Esophagus squamous epithelium (tissue), 5 donors: ENCODE measurements around the gene HYCC1. TPM values are rescaled to one million over a fixed set of nuclear protein-coding genes. Genes with fewer than 3 reads are reported as not detected.

ENCODE experiments used
- DNase-seq: peaks from one replicate; lab custom pipeline; 2025; lab: John Stamatoyannopoulos, UW
- H3K27ac ChIP-seq, 4 donors: fragments of 200-600 bp; sonication (generic); one replicate each; pipeline ENCODE4 v1.5.1; 2016 to 2019; ENCODE audit warnings: mild to moderate bottlenecking in 1 of 4
- H3K27me3 ChIP-seq, 4 donors: fragments of 200-600 bp; sonication (generic); 1 replicate in 3 of 4; 2 replicates in 1 of 4; pipeline versions ENCODE4 v1.5.1 to v1.6.0; 2017 to 2021; ENCODE audit warnings: antibody characterized with exemption in 1 of 4
- H3K36me3 ChIP-seq, 3 donors: fragments of 200-600 bp; sonication (generic); one replicate each; pipeline ENCODE4 v1.5.1; 2016 to 2019
- H3K4me1 ChIP-seq, 3 donors: fragments of 200-600 bp; sonication (generic); one replicate each; pipeline ENCODE4 v1.5.1; 2017 to 2019
- H3K4me3 ChIP-seq, 4 donors: fragments of 200-600 bp; sonication (generic); 1 replicate in 3 of 4; 2 replicates in 1 of 4; pipeline ENCODE4 v1.5.1; 2016 to 2019; ENCODE audit warnings: mild to moderate bottlenecking in 2 of 4, moderate library complexity in 1 of 4
- H3K9me3 ChIP-seq, 3 donors: fragments of 200-600 bp; sonication (generic); one replicate each; pipeline ENCODE4 v1.5.1; 2016 to 2019
- CTCF ChIP-seq, 6 experiments: fragments of 450-650 bp in 4 of 6; fragments of 200-600 bp in 2 of 6; sonication (generic) in 2 of 6; IDR thresholded peaks; one replicate each; pipeline ENCODE4 v1.5.1; 2016 to 2019; ENCODE audit warnings: antibody characterized with exemption in 6 of 6, mild to moderate bottlenecking in 4 of 6, moderate library complexity in 4 of 6
- POLR2A ChIP-seq, 4 donors: fragments of 450-650 bp; IDR thresholded peaks; one replicate each; pipeline ENCODE4 v1.6.1; 2017; ENCODE audit warnings: antibody characterized with exemption in 4 of 4, mild to moderate bottlenecking in 4 of 4, moderate library complexity in 3 of 4
- WGBS, 2 donors: methylation state at CpG; one replicate each; pipeline ENCODE4 v1.1.5; 2018; 5-methylcytosine and 5-hydroxymethylcytosine counted together
- intact Hi-C: fragments of 100-400 bp; cut with DNase I; formaldehyde crosslinking; loops from one replicate; pipeline ENCODE4 v1.15.0; 2022
- total RNA-seq, 4 donors: library from RNA; depleted of rRNA; stranded (reverse); fragments of >200 nt; gene quantifications; one replicate each; pipeline ENCODE4 v1.1.0, GENCODE V29; 2016
- donor health status: DM: yes; HTN: yes; CAD: no.

The HYCC1 gene
- total RNA-seq, 4 donors from 2014 or later, result 19.8 to 51.2 (median 34.1) TPM

GRCh38 chr7:22995011-22995410, 18.9 kb downstream of the HYCC1 start:
- intact Hi-C loops, result no loop called here
- no peak overlapping the region for H3K4me3 ChIP-seq
- DNase-seq, result no peak
- no peaks in the 10 kb centered on the region for H3K9me3 ChIP-seq
- H3K4me1 ChIP-seq, result peaks cover 0 to 7% (median 3%) of the 10 kb centered on the region in 3 donors
- no peaks in the 10 kb centered on the region for H3K36me3 ChIP-seq
- H3K27ac ChIP-seq, result no peak overlapping the region
- TF ChIP-seq POLR2A (IDR thresholded peaks at IDR 0.05) (no peak), CTCF (IDR thresholded peaks at IDR 0.05) (no peak)
- 92 to 94% methylated on average over 2 of the region's 2 CpGs for WGBS, 2 donors
- no peaks in the 10 kb centered on the region for H3K27me3 ChIP-seq

- Histone ChIP-seq H3K27ac (no peak overlapping the region), H3K27me3 (no peaks in the 10 kb centered on the region), H3K9me3 (no peaks in the 10 kb centered on the region), H3K36me3 (peaks cover 0 to 3% (median 0%) of the 10 kb centered on the region in 3 donors), H3K4me1 (peaks cover 0 to 4% (median 0%) of the 10 kb centered on the region in 3 donors), H3K4me3 (no peak overlapping the region)
- no peak for DNase-seq
- TF ChIP-seq POLR2A (IDR thresholded peaks at IDR 0.05) (no peak), CTCF (IDR thresholded peaks at IDR 0.05) (no peak)
- 72 to 76% methylated on average over 3 of the region's 3 CpGs for WGBS, 2 donors
- intact Hi-C loops, result no loop called here
Measured at GRCh38 chr7:22992874-22993840, 20.8 kb downstream of the HYCC1 start.

GRCh38 chr7:22990588-22990949, 23.4 kb downstream of the HYCC1 start:
- H3K4me1 ChIP-seq, result peaks cover 0 to 1% (median 0%) of the 10 kb centered on the region in 3 donors
- H3K27ac ChIP-seq, result no peak overlapping the region
- peaks cover 0 to 3% (median 0%) of the 10 kb centered on the region in 3 donors for H3K36me3 ChIP-seq
- H3K27me3 ChIP-seq, result no peaks in the 10 kb centered on the region
- no peaks in the 10 kb centered on the region for H3K9me3 ChIP-seq
- no peak for DNase-seq
- no peak overlapping the region for H3K4me3 ChIP-seq
- intact Hi-C loops, result no loop called here
- no peak for TF ChIP-seq POLR2A (IDR thresholded peaks at IDR 0.05)
- TF ChIP-seq CTCF (IDR thresholded peaks at IDR 0.05), result no peak
- WGBS, 2 donors, result 21 to 67% methylated on average over 1 of the region's 1 CpG

- H3K27me3 ChIP-seq, result no peaks in the 10 kb centered on the region
Measured at GRCh38 chr7:22989643-22990587, 24.0 kb downstream of the HYCC1 start.

More at GRCh38 chr7:22989643-22990587, 24.0 kb downstream of the HYCC1 start:
- WGBS, 2 donors, result 78 to 88% methylated on average over 3 of the region's 3 CpGs
- intact Hi-C loops, result no loop called here
- Histone ChIP-seq H3K4me1 (peaks cover 0 to 7% (median 0%) of the 10 kb centered on the region in 3 donors), H3K36me3 (peaks cover 0 to 3% (median 0%) of the 10 kb centered on the region in 3 donors), H3K27ac (no peak overlapping the region), H3K4me3 (no peak overlapping the region), H3K9me3 (no peaks in the 10 kb centered on the region)
- no peak for TF ChIP-seq POLR2A (IDR thresholded peaks at IDR 0.05)
- TF ChIP-seq CTCF (IDR thresholded peaks at IDR 0.05), result no peak
- no peak for DNase-seq
